HepG2 (cell line): ENCODE measurements around the gene CLCA1. TPM values are rescaled to one million over a fixed set of nuclear protein-coding genes. Genes with fewer than 3 reads are reported as not detected.

ENCODE experiments used
- ATAC-seq: fragments of 200-7000 bp; cut with Tn5 transposase; 3 replicates; pipeline ENCODE4 v1.9.1; 2020; ENCODE audit warnings: mild to moderate bottlenecking, moderate library complexity
- BruUV-seq: library from RNA; stranded (reverse); fragments of 400-500 nt; replicated peaks from 2 replicates; lab custom pipeline; 2021; lab: Mats Ljungman, UMichigan
- CTCF ChIA-PET: fragments of 300-600 bp; formaldehyde crosslinking; extraction: SDS; loops from one replicate; lab custom pipeline; 2021; ENCODE audit warnings: low total read pairs, inconsistent platforms, low intra/inter-chr PET ratio; lab: Yijun Ruan, JAX
- POLR2A ChIA-PET: fragments of 350-600 bp; sonication (Branson Sonifier 250); formaldehyde crosslinking; loops from one replicate; lab custom pipeline; 2020; ENCODE audit warnings: antibody characterized with exemption, inconsistent platforms; lab: Yijun Ruan, JAX
- DNase-seq: peaks from one replicate; pipeline ENCODE4 v3.0.0-alpha.2; 2015; ENCODE audit warnings: low spot score
- FAIRE-seq: peaks from 3 replicates; lab custom pipeline; 2011; peaks lifted over from hg19 to GRCh38; lab: Jason Lieb, UNC
- H2AFZ ChIP-seq: one replicate; pipeline ENCODE4 v1.6.1; 2011; ENCODE audit warnings: low read length, inconsistent platforms
- H3K27ac ChIP-seq: fragments of 300-600 bp; 3 replicates; pipeline ENCODE4 v1.8.0; 2011; ENCODE audit warnings: mixed run types, mild to moderate bottlenecking, mixed read lengths, low read length, inconsistent platforms; ENCODE audit not compliant: insufficient read depth; ENCODE audit errors: extremely low read length
- H3K27me3 ChIP-seq, 2 experiments: fragments of 200-600 bp in 1 of 2; 2 replicates in 1 of 2; 3 replicates in 1 of 2; pipeline versions ENCODE4 v1.6.0 to v1.8.0; 2011; ENCODE audit warnings: low read length in 2 of 2, mild to moderate bottlenecking in 2 of 2, moderate library complexity in 2 of 2, inconsistent platforms in 1 of 2; ENCODE audit not compliant: insufficient read depth in 2 of 2, control insufficient read depth in 1 of 2
- H3K36me3 ChIP-seq, 2 experiments: fragments of 200-600 bp in 1 of 2; replicated peaks in 1 of 2; 2 replicates in 1 of 2; 3 replicates in 1 of 2; pipeline versions ENCODE4 v1.5.1 to v1.8.0; 2011; ENCODE audit warnings: low read length in 2 of 2, inconsistent platforms in 1 of 2; ENCODE audit not compliant: insufficient read depth in 2 of 2, control insufficient read depth in 1 of 2
- H3K4me1 ChIP-seq: 2 replicates; pipeline ENCODE4 v1.5.1; 2012; ENCODE audit warnings: low read length, inconsistent platforms; ENCODE audit not compliant: insufficient read depth
- H3K4me2 ChIP-seq: 2 replicates; pipeline ENCODE4 v1.6.0; 2011; ENCODE audit warnings: low read depth, low read length, inconsistent platforms
- H3K4me3 ChIP-seq, 3 experiments: fragments of 200-600 bp in 1 of 3; sonication (generic), shearing (Covaris generic) in 1 of 3; replicated peaks in 1 of 3; 2 replicates each; pipeline ENCODE4 v1.5.1; 2011 to 2016; ENCODE audit warnings: low read length in 3 of 3, inconsistent platforms in 2 of 3, low read depth in 2 of 3, mild to moderate bottlenecking in 2 of 3, control low read depth in 1 of 3, mixed read lengths in 1 of 3; ENCODE audit not compliant: insufficient read depth in 1 of 3
- H3K79me2 ChIP-seq: one replicate; pipeline ENCODE4 v1.6.1; 2011; ENCODE audit warnings: low read length, inconsistent platforms; ENCODE audit not compliant: insufficient read depth
- H3K9ac ChIP-seq: 2 replicates; pipeline ENCODE4 v1.6.0; 2011; ENCODE audit warnings: mild to moderate bottlenecking, low read depth, low read length, inconsistent platforms; ENCODE audit not compliant: insufficient read depth
- H3K9me3 ChIP-seq: 2 replicates; pipeline ENCODE4 v1.5.1; 2012; ENCODE audit warnings: mild to moderate bottlenecking, low read length
- H4K20me1 ChIP-seq: 2 replicates; pipeline ENCODE4 v1.6.0; 2011; ENCODE audit warnings: inconsistent platforms, mild to moderate bottlenecking, low read length, moderate library complexity; ENCODE audit not compliant: insufficient read depth
- BRCA1 ChIP-seq: sonication (generic); formaldehyde crosslinking; IDR thresholded peaks from 2 replicates; pipeline ENCODE4 v1.4.0; 2020; ENCODE audit warnings: missing genetic modification reagents
- CENPX ChIP-seq: sonication (generic); formaldehyde crosslinking; IDR thresholded peaks from 2 replicates; pipeline ENCODE4 v1.9.0; 2021; ENCODE audit warnings: mild to moderate bottlenecking, missing genetic modification reagents, moderate library complexity
- MEIS2 ChIP-seq: sonication (generic); formaldehyde crosslinking; IDR thresholded peaks from 2 replicates; pipeline ENCODE4 v1.9.0; 2021; ENCODE audit warnings: mild to moderate bottlenecking, missing genetic modification reagents
- NFKBIZ ChIP-seq: IDR thresholded peaks from 2 replicates; pipeline ENCODE4 v1.6.1; 2018; ENCODE audit warnings: missing genetic modification reagents, missing compliant biosample characterization
- SMAD1 ChIP-seq: sonication (generic); formaldehyde crosslinking; IDR thresholded peaks from 2 replicates; pipeline ENCODE4 v1.4.0; 2020; ENCODE audit warnings: missing genetic modification reagents, low read depth, mild to moderate bottlenecking, borderline replicate concordance
- ZFY ChIP-seq: sonication (generic); formaldehyde crosslinking; IDR thresholded peaks from 2 replicates; pipeline ENCODE4 v1.4.0; 2020; ENCODE audit warnings: missing genetic modification reagents
- ZNF431 ChIP-seq: sonication (generic); formaldehyde crosslinking; IDR thresholded peaks from 2 replicates; pipeline ENCODE4 v1.9.0; 2022; ENCODE audit warnings: missing genetic modification reagents, low read depth, mild to moderate bottlenecking, borderline replicate concordance
- ZNF891 ChIP-seq: sonication (generic); formaldehyde crosslinking; IDR thresholded peaks from 2 replicates; pipeline ENCODE4 v1.5.0; 2020; ENCODE audit warnings: mild to moderate bottlenecking, missing genetic modification reagents
- in situ Hi-C: cut with HindIII; loops from 2 replicates; pipeline ENCODE4 v1.10.0; 2017; ENCODE audit warnings: low pct_unique_long_range_greater_than_20kb; ENCODE audit not compliant: extremely low pct_ligation_motif_present
- intact Hi-C: fragments of 100-400 bp; cut with micrococcal nuclease; formaldehyde crosslinking; loops from one replicate; pipeline ENCODE4 v1.10.0; 2022; ENCODE audit not compliant: unreplicated experiment
- polyA plus RNA-seq, 8 experiments: library from polyadenylated mRNA; depleted of rRNA in 3 of 8; stranded (reverse) in 7 of 8; unstranded in 1 of 8; fragments of >200 nt; fragmentation: Illumina TruSeq in 4 of 8; extraction: Trizol in 4 of 8; gene quantifications; 2 replicates each; pipeline versions ENCODE4 v1.2.1 to v1.2.3, GENCODE V29; 2011 to 2016; ENCODE audit warnings: low read depth in 4 of 8, missing spikeins in 1 of 8, mixed read lengths in 1 of 8; ENCODE audit not compliant: insufficient read depth in 1 of 8
- total RNA-seq, 5 experiments: library from RNA; depleted of rRNA; stranded (reverse); fragments of >200 nt; fragmentation: Illumina TruSeq; extraction: Trizol; gene quantifications; 2 replicates each; pipeline ENCODE4 v1.2.3, GENCODE V29; 2016; ENCODE audit warnings: low read depth in 1 of 5

The CLCA1 gene
- total and polyA plus RNA-seq, 2 of the 13 experiments (the other 11 are each of a cell fraction or from before 2014, with no cell fraction given): not detected

DNA sequence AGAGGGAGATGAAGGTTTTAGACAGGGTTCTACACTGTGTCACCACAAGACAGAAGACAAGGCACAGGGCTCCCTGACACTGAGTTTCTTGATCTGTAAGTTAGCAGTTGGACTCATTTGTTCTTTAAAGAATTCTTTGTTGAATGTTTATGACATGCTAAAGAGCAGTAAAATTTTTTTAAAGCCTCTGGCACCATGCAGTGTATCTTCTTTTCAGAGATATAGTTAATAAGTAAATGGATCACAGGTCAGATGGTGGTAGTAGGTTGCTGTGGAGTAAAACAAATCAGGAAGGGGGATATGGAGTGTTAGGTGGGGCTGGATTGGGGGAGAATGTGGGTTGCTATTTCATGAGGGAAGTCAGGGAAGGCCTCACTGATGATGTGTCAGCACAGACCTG lies 80.1 kb downstream of the CLCA1 start:
- CTCF ChIA-PET: no interaction called here
- no peak for DNase-seq
- no peak overlapping the region for H3K4me2 ChIP-seq
- H3K9me3 ChIP-seq: no peaks in the 10 kb centered on the region
- TF ChIP-seq ZNF891 (CRISPR knock-in tag) (no peak), MEIS2 (CRISPR knock-in tag) (no peak), NFKBIZ (CRISPR knock-in tag) (no peak), SMAD1 (no peak), BRCA1 (CRISPR knock-in tag) (no peak), ZFY (CRISPR knock-in tag) (no peak), CENPX (no peak), ZNF431 (no peak)
- H3K27ac ChIP-seq: no peak overlapping the region
- H3K4me3 ChIP-seq: no peak overlapping the region
- ATAC-seq: no peak
- no peak overlapping the region for H3K9ac ChIP-seq
- H3K79me2 ChIP-seq: no peaks in the 10 kb centered on the region
- POLR2A ChIA-PET: no interaction called here
- no peaks in the 10 kb centered on the region for H3K4me1 ChIP-seq
- H3K27me3 ChIP-seq: peaks cover 0 to 3% of the 10 kb centered on the region in 2 experiments; a peak in 2 of 5 replicates
- FAIRE-seq: no peak
- no peaks in the 10 kb centered on the region for H4K20me1 ChIP-seq
- intact Hi-C loops (no loop called here), in situ Hi-C loops (no loop called here)
- H2AFZ ChIP-seq: no peak overlapping the region
- no TSS peak for BruUV-seq
- H3K36me3 ChIP-seq: no peaks in the 10 kb centered on the region

Other genes starting within 250 kb of the CLCA1 start
- 0.07 and 0.27 TPM in 2 replicates for gene ODF2L, start 72.6 kb upstream of the CLCA1 start, total RNA-seq (2016; rRNA removed; fragmentation: Illumina TruSeq; extraction: Trizol)
- gene ODF2L, start 72.6 kb upstream of the CLCA1 start, polyA plus RNA-seq (2011; rRNA removed): not detected in 2 replicates
- gene CLCA2, start 44.8 kb upstream of the CLCA1 start, total RNA-seq (2016; rRNA removed; fragmentation: Illumina TruSeq; extraction: Trizol): not detected in 2 replicates
- not detected in 2 replicates for gene CLCA2, start 44.8 kb upstream of the CLCA1 start, polyA plus RNA-seq (2011; rRNA removed)
- not detected in 2 replicates for gene CLCA4, start 78.2 kb downstream of the CLCA1 start, total RNA-seq (2016; rRNA removed; fragmentation: Illumina TruSeq; extraction: Trizol)
- not detected in 2 replicates for gene CLCA4, start 78.2 kb downstream of the CLCA1 start, polyA plus RNA-seq (2011; rRNA removed)
- 41.5 and 55.7 TPM in 2 replicates for gene SH3GLB1, start 235.6 kb downstream of the CLCA1 start, total RNA-seq (2016; rRNA removed; fragmentation: Illumina TruSeq; extraction: Trizol)
- 19.1 and 26.0 TPM in 2 replicates for gene SH3GLB1, start 235.6 kb downstream of the CLCA1 start, polyA plus RNA-seq (2011; rRNA removed)